K562 (cell line): ENCODE measurements around the gene MED15. TPM values are rescaled to one million over a fixed set of nuclear protein-coding genes. Genes with fewer than 3 reads are reported as not detected.
A peak's percentile ranks its signal among the peaks of the same experiment; 100 is the strongest.

Experiments
- ATAC-seq: fragments of 200-7000 bp; cut with Tn5 transposase; 3 replicates; pipeline ENCODE4 v1.9.1; 2020; ENCODE audit warnings: moderate library complexity
- BruUV-seq: library from RNA; stranded (reverse); fragments of 400-500 nt; replicated peaks from 2 replicates; lab custom pipeline; 2021; lab: Mats Ljungman, UMichigan
- CTCF ChIA-PET: fragments of 300-600 bp; formaldehyde crosslinking; extraction: SDS; loops from one replicate; lab custom pipeline; 2021; ENCODE audit warnings: low intra/inter-chr PET ratio; lab: Yijun Ruan, JAX
- POLR2A ChIA-PET: fragments of 300-600, 350-650 bp; sonication (Branson Sonifier 250); formaldehyde crosslinking; extraction: SDS; loops from one replicate; lab custom pipeline; 2021; ENCODE audit warnings: antibody characterized with exemption, inconsistent platforms; lab: Yijun Ruan, JAX
- DNase-seq, 4 experiments: peaks; one replicate each; pipeline versions ENCODE4 v3.0.0 to v3.0.0-alpha.2; 2011 to 2018; ENCODE audit warnings: low spot score in 3 of 4, mixed read lengths in 3 of 4; ENCODE audit errors: extremely low read depth in 1 of 4
- FAIRE-seq: peaks from 2 replicates; lab custom pipeline; 2011; peaks lifted over from hg19 to GRCh38; lab: Jason Lieb, UNC
- H2AFZ ChIP-seq: 2 replicates; pipeline ENCODE4 v1.6.0; 2011; ENCODE audit warnings: low read depth, low read length, control low read depth, inconsistent platforms
- H3K27ac ChIP-seq: fragments of 200-600 bp; 3 replicates; pipeline ENCODE4 v1.8.0; 2011; ENCODE audit warnings: low read depth, mild to moderate bottlenecking, control low read depth, inconsistent platforms, low read length, moderate library complexity, mixed read lengths; ENCODE audit errors: extremely low read depth
- H3K27me3 ChIP-seq, 2 experiments: fragments of 300-600 bp in 1 of 2; 2 replicates in 1 of 2; 3 replicates in 1 of 2; pipeline versions ENCODE4 v1.6.0 to v1.8.0; 2011; ENCODE audit warnings: inconsistent platforms in 2 of 2, low read length in 2 of 2, mild to moderate bottlenecking in 1 of 2, mixed read lengths in 1 of 2, moderate library complexity in 1 of 2; ENCODE audit not compliant: control insufficient read depth in 2 of 2, insufficient read depth in 2 of 2
- H3K36me3 ChIP-seq: fragments of 300-600 bp; 3 replicates; pipeline ENCODE4 v1.8.0; 2011; ENCODE audit warnings: mild to moderate bottlenecking, low read length, inconsistent platforms; ENCODE audit not compliant: control insufficient read depth, insufficient read depth
- H3K4me1 ChIP-seq, 2 experiments: fragments of 200-600 bp in 1 of 2; replicated peaks in 1 of 2; 2 replicates in 1 of 2; 3 replicates in 1 of 2; pipeline versions ENCODE4 v1.5.1 to v1.8.0; 2011; ENCODE audit warnings: inconsistent platforms in 2 of 2, low read length in 2 of 2, mild to moderate bottlenecking in 1 of 2, mixed read lengths in 1 of 2, moderate library complexity in 1 of 2; ENCODE audit not compliant: control insufficient read depth in 2 of 2, insufficient read depth in 2 of 2
- H3K4me2 ChIP-seq: 2 replicates; pipeline ENCODE4 v1.6.1; 2011; ENCODE audit warnings: low read length, control low read depth, inconsistent platforms, mixed read lengths; ENCODE audit not compliant: insufficient read depth
- H3K4me3 ChIP-seq: fragments of 200-600 bp; sonication (generic), shearing (Covaris generic); 2 replicates; pipeline ENCODE4 v1.5.1; 2016; ENCODE audit warnings: control low read depth, inconsistent platforms
- H3K79me2 ChIP-seq: fragments of 200-600 bp; 3 replicates; pipeline ENCODE4 v1.8.0; 2011; ENCODE audit warnings: low read length, inconsistent platforms; ENCODE audit not compliant: control insufficient read depth, insufficient read depth
- H3K9ac ChIP-seq, 2 experiments: 2 replicates each; pipeline versions ENCODE4 v1.6.0 to v1.6.1; 2011; ENCODE audit warnings: low read depth in 2 of 2, low read length in 2 of 2, control low read depth in 1 of 2, inconsistent platforms in 1 of 2, mild to moderate bottlenecking in 1 of 2, mixed read lengths in 1 of 2; ENCODE audit not compliant: insufficient read depth in 1 of 2
- H3K9me1 ChIP-seq: one replicate; pipeline ENCODE4 v1.6.0; 2011; ENCODE audit warnings: inconsistent platforms, mild to moderate bottlenecking, low read length, moderate library complexity; ENCODE audit not compliant: control insufficient read depth, insufficient read depth
- H3K9me3 ChIP-seq: replicated peaks from 2 replicates; pipeline ENCODE4 v1.5.1; 2011; ENCODE audit warnings: low read depth, low read length, inconsistent platforms; ENCODE audit not compliant: control insufficient read depth, insufficient read depth
- H4K20me1 ChIP-seq: replicated peaks from 2 replicates; pipeline ENCODE4 v1.6.1; 2011; ENCODE audit warnings: low read length, inconsistent platforms, mixed read lengths; ENCODE audit not compliant: control insufficient read depth, insufficient read depth
- DPF2 ChIP-seq: fragments of 450-650 bp; IDR thresholded peaks from 2 replicates; pipeline ENCODE4 v1.6.1; 2016
- ERF ChIP-seq: fragments of 450-650 bp; formaldehyde crosslinking; IDR thresholded peaks from 2 replicates; pipeline ENCODE4 v1.4.0; 2020; ENCODE audit warnings: mild to moderate bottlenecking, mixed read lengths
- FOXA3 ChIP-seq, 2 experiments: fragments of 450-650 bp in 1 of 2; sonication (generic) in 1 of 2; formaldehyde crosslinking; IDR thresholded peaks in 1 of 2; conservative IDR thresholded peaks in 1 of 2; 2 replicates each; pipeline versions ENCODE4 v1.4.0 to v1.8.0; 2020 to 2022; ENCODE audit warnings: mild to moderate bottlenecking in 2 of 2, missing genetic modification reagents in 1 of 2
- KDM5B ChIP-seq: fragments of 200-600 bp; sonication (generic); IDR thresholded peaks from 2 replicates; pipeline ENCODE4 v1.6.1; 2012; ENCODE audit warnings: low read depth, mild to moderate bottlenecking, moderate library complexity, low read length, control low read depth, inconsistent platforms; ENCODE audit not compliant: insufficient replicate concordance
- NFIX ChIP-seq: fragments of 250-450 bp; sonication (Bioruptor Pico); IDR thresholded peaks from 2 replicates; pipeline ENCODE4 v1.4.0; 2020; ENCODE audit warnings: low read depth, mild to moderate bottlenecking, moderate library complexity
- PCBP1 ChIP-seq: fragments of 200-400 bp; formaldehyde crosslinking; IDR thresholded peaks from 2 replicates; pipeline ENCODE4 v1.6.1; 2018; ENCODE audit warnings: mild to moderate bottlenecking, low read depth, low read length; ENCODE audit not compliant: poor library complexity, severe bottlenecking
- RBM39 ChIP-seq: fragments of 200-400 bp; formaldehyde crosslinking; optimal IDR thresholded peaks from 2 replicates; pipeline ENCODE3; 2018; ENCODE audit warnings: low read depth, low read length
- SRSF3 ChIP-seq: fragments of 200-400 bp; formaldehyde crosslinking; IDR thresholded peaks from 2 replicates; pipeline ENCODE4 v1.6.1; 2016; ENCODE audit warnings: mild to moderate bottlenecking, low read length, moderate library complexity; ENCODE audit not compliant: insufficient read depth
- TCF7 ChIP-seq: sonication (generic); IDR thresholded peaks from 2 replicates; pipeline ENCODE4 v1.6.1; 2016; ENCODE audit warnings: antibody characterized with exemption, borderline replicate concordance
- WGBS: fragments of 100-300 bp; shearing (Covaris generic); methylation state at CpG from one replicate; pipeline ENCODE4 v1.1.6; 2016; ENCODE audit warnings: low coverage, mixed read lengths; ENCODE audit not compliant: insufficient coverage; ENCODE audit errors: missing lambda C conversion rate; 5-methylcytosine and 5-hydroxymethylcytosine counted together
- in situ Hi-C: fragments of 300-500 bp; cut with MboI; formaldehyde crosslinking; loops from 4 replicates; pipeline ENCODE4 v1.15.0; 2018; ENCODE audit warnings: inconsistent platforms, mixed read lengths
- intact Hi-C: fragments of 100-400 bp; cut with micrococcal nuclease; formaldehyde crosslinking; loops from 2 replicates; pipeline ENCODE4 v1.14.2; 2022
- polyA plus RNA-seq, 8 experiments: library from polyadenylated mRNA; depleted of rRNA in 4 of 8; stranded (reverse) in 5 of 8; unstranded in 3 of 8; fragments of >200 nt; fragmentation: Nextera tagmentation in 2 of 8; fragmentation: Illumina TruSeq in 1 of 8; extraction: Ambion mirVana in 2 of 8; extraction: Trizol in 1 of 8; gene quantifications; 2 replicates each; pipeline versions ENCODE4 v1.2.1 to v1.2.3, GENCODE V29; 2011 to 2014; ENCODE audit warnings: inconsistent platforms in 1 of 8, missing spikeins in 1 of 8
- total RNA-seq, 7 experiments: library from RNA; depleted of rRNA in 6 of 7; stranded (reverse); fragments of >200 nt in 6 of 7; fragmentation: Illumina TruSeq in 2 of 7; extraction: Trizol in 2 of 7; gene quantifications; 2 replicates each; pipeline versions ENCODE4 v1.2.1 to v1.2.3, GENCODE V29; 2011 to 2021; ENCODE audit warnings: low replicate concordance in 1 of 7
- TF ChIP-seq, protein P1 (sequence below): sonication (generic); formaldehyde crosslinking; IDR thresholded peaks from 2 replicates; pipeline ENCODE4 v1.9.0; 2022; ENCODE audit warnings: mild to moderate bottlenecking, missing genetic modification reagents
- TF ChIP-seq, protein P2 (sequence below): fragments of 250-450 bp; sonication (Bioruptor Pico); IDR thresholded peaks from 2 replicates; pipeline ENCODE4 v1.8.0; 2022; ENCODE audit warnings: inconsistent platforms, mild to moderate bottlenecking, moderate library complexity, borderline replicate concordance
- TF ChIP-seq, protein P3 (sequence below): fragments of 450-650 bp; IDR thresholded peaks from 2 replicates; pipeline ENCODE4 v1.6.1; 2016; ENCODE audit warnings: borderline replicate concordance
- TF ChIP-seq, protein P4 (sequence below), 2 experiments: fragments of 450-650 bp in 1 of 2; sonication (generic) in 1 of 2; formaldehyde crosslinking; conservative IDR thresholded peaks; 2 replicates each; pipeline versions ENCODE4 v1.4.0 to v1.8.1; 2020 to 2022; ENCODE audit warnings: mild to moderate bottlenecking in 1 of 2, missing genetic modification reagents in 1 of 2

Gene MED15
- total and polyA plus RNA-seq, 9 of the 15 experiments (the other 6 are each of a cell fraction or from before 2014, with no cell fraction given) = 4.0 to 271 (median 60.1) TPM

DNA sequence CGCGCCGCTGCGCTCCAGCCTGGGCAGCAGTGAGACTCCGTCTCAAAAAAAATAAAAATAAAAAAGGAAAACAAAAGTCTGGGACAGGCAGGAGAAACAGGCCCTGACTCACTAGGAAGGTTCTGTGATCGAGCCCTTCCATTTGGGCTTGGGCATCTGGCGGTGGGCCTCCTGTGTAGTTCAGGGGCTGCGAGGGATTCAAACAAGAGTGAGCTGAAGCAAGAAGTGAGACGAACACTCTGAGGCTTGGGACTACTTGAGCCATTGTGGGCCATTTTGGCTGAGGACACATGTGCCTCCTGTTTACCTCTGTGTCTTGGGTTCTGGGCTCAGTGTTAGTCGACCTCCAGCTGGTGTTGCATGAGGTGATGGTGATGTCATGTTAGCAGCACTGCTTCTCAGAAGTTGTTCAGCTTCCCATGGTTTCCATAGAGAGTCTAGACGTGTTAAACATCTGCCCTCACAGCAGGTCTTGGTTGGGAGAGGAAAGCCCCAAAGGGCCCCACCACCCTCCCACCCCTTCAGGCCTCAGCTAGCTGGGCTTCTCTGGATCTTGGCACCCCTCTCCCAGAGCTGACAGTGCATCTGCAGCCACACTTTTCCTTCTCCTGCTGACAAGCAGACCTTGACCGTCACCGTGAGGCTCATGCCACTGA is 57.8 kb downstream of the MED15 start:
- ChIA-PET POLR2A (interaction anchor here (0.8 to 68.9 kb wide), 7 partner anchors 9 to 196 kb away, joined by 3 to 1693 read pairs (median 3); partner anchors contain the start of gene MED15), CTCF (interaction anchor here (0.6 to 2.7 kb wide), 15 partner anchors 9 to 219 kb away, joined by 3 to 24 read pairs (median 8); partner anchors contain the start of genes KLHL22 and MED15)
- Histone ChIP-seq H3K4me3 (no peak overlapping the region), H3K27me3 (no peaks in the 10 kb centered on the region), H2AFZ (no peak overlapping the region), H3K27ac (no peak overlapping the region; the same call in 2 of the 3 replicates), H3K9ac (no peak overlapping the region), H3K4me2 (no peak overlapping the region), H3K9me1 (peaks cover 10% of the 10 kb centered on the region), H4K20me1 (peaks cover 22% of the 10 kb centered on the region), H3K9me3 (no peaks in the 10 kb centered on the region), H3K79me2 (no peaks in the 10 kb centered on the region), H3K4me1 (peaks cover 2 to 11% of the 10 kb centered on the region in 2 experiments; a peak in 3 of 5 replicates), H3K36me3 (peaks cover 92% of the 10 kb centered on the region)
- BruUV-seq = no TSS peak
- DNase-seq (no peak), ATAC-seq (no peak), FAIRE-seq (no peak)
- intact Hi-C loops = loop anchor here (2.0 kb wide), 1 partner anchor 42 kb away; no protein-coding TSS in a partner anchor
- WGBS = 89% methylated on average over 13 of the region's 13 CpGs
- in situ Hi-C loops = no loop called here
- TF ChIP-seq TCF7 (no peak), NFIX (CRISPR knock-in tag) (0 out of 2 replicates have a peak, but pooled peaks have one; percentile 8), KDM5B (peak; percentile 30), PCBP1 (no peak), ERF (CRISPR knock-in tag) (0 out of 2 replicates have a peak, but pooled peaks have one; percentile 4), FOXA3 (CRISPR knock-in tag; conservative IDR thresholded peaks at IDR 0.05 in 1 of 2, IDR thresholded peaks at IDR 0.05 in 1 of 2) (peak in 1 of 2 experiments; percentile 55; a peak in 1 of 4 replicates), SRSF3 (0 out of 2 replicates have a peak, but pooled peaks have one; percentile 17), DPF2 (no peak), RBM39 (no peak)
- TF ChIP-seq, protein P1, sequence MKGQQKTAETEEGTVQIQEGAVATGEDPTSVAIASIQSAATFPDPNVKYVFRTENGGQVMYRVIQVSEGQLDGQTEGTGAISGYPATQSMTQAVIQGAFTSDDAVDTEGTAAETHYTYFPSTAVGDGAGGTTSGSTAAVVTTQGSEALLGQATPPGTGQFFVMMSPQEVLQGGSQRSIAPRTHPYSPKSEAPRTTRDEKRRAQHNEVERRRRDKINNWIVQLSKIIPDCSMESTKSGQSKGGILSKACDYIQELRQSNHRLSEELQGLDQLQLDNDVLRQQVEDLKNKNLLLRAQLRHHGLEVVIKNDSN (CRISPR knock-in tag) = 0 out of 2 replicates have a peak, but pooled peaks have one; percentile 46
- TF ChIP-seq, protein P2, sequence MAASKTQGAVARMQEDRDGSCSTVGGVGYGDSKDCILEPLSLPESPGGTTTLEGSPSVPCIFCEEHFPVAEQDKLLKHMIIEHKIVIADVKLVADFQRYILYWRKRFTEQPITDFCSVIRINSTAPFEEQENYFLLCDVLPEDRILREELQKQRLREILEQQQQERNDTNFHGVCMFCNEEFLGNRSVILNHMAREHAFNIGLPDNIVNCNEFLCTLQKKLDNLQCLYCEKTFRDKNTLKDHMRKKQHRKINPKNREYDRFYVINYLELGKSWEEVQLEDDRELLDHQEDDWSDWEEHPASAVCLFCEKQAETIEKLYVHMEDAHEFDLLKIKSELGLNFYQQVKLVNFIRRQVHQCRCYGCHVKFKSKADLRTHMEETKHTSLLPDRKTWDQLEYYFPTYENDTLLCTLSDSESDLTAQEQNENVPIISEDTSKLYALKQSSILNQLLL (CRISPR knock-in tag) = peak; percentile 16; the same call in 1 of the 2 replicates
- TF ChIP-seq, protein P3, sequence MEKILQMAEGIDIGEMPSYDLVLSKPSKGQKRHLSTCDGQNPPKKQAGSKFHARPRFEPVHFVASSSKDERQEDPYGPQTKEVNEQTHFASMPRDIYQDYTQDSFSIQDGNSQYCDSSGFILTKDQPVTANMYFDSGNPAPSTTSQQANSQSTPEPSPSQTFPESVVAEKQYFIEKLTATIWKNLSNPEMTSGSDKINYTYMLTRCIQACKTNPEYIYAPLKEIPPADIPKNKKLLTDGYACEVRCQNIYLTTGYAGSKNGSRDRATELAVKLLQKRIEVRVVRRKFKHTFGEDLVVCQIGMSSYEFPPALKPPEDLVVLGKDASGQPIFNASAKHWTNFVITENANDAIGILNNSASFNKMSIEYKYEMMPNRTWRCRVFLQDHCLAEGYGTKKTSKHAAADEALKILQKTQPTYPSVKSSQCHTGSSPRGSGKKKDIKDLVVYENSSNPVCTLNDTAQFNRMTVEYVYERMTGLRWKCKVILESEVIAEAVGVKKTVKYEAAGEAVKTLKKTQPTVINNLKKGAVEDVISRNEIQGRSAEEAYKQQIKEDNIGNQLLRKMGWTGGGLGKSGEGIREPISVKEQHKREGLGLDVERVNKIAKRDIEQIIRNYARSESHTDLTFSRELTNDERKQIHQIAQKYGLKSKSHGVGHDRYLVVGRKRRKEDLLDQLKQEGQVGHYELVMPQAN = no peak
- TF ChIP-seq, protein P4, sequence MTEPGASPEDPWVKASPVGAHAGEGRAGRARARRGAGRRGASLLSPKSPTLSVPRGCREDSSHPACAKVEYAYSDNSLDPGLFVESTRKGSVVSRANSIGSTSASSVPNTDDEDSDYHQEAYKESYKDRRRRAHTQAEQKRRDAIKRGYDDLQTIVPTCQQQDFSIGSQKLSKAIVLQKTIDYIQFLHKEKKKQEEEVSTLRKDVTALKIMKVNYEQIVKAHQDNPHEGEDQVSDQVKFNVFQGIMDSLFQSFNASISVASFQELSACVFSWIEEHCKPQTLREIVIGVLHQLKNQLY (CRISPR knock-in tag; conservative IDR thresholded peaks at IDR 0.05) = 0 out of 4 replicates have a peak, but pooled peaks of 1 of the 2 experiments have one; percentile 23
